IMR-90 (cell line): ENCODE data around the gene C16orf90.

ENCODE experiments used
- CHD1 ChIP-seq: IDR thresholded peaks from 2 replicates; pipeline ENCODE4 v1.6.1; 2012; ENCODE audit warnings: low read depth, low read length, improper control_type of control experiment
- CTCF ChIP-seq: conservative IDR thresholded peaks from 2 replicates; pipeline ENCODE4 v1.5.1; 2012; ENCODE audit warnings: mild to moderate bottlenecking, low read depth, low read length, improper control_type of control experiment

GRCh38 chr16:3534126-3534525 is 38.8 kb upstream of the C16orf90 start:
- TF ChIP-seq CTCF (no peak), CHD1 (no peak)
